ENCODE results near the gene KCNK2.

Gene KCNK2

DNA sequence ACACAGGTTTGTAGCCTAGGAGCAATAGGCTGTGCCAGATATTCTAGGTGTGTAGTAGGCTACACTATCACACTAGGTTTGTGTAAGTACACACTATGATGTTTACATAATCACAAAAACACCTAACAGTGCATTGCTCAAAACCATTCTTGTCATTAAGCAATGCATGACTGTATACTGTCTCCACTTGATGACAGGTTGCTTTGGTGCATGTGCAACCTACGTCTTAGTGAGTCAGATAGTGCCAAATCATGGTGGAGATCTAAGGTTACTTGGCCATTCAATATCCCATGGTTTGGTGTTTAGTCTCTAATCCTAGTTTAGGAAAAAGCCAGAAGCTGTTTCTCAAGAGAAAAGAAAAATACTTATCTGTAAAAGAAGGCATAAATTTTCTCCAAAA lies 181.1 kb downstream of the KCNK2 start:
- no peak for DNase-seq

GRCh38 chr1:215264649-215265048 lies 182.1 kb downstream of the KCNK2 start:
- no peak for DNase-seq

GRCh38 chr1:215267495-215267894 lies 185.0 kb downstream of the KCNK2 start:
- DNase-seq, result no peak

- no peak for DNase-seq
Observed at GRCh38 chr1:215269955-215270354, 187.4 kb downstream of the KCNK2 start.

- DNase-seq, result no peak
Observed at GRCh38 chr1:215273838-215274516, 191.4 kb downstream of the KCNK2 start.

DNA sequence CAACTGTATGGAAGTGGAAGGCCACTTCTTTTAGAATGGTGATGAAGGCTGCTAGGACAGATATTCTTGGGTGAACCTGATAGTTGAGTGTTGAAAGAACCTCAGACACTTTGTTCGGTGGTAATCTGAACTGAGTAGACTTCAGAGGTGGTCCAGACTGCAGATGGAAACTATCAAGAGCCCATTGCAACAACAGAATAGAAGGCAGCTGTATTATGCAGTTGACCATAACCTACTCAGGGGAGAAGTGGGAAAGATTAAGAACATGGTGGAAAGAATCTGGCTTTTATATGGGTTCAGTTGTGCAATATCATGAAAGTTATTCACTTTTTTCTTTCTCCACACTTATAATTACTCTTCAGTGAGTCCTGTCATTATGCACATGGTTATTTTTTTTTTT lies 194.0 kb downstream of the KCNK2 start:
- DNase-seq, result no peak

DNA sequence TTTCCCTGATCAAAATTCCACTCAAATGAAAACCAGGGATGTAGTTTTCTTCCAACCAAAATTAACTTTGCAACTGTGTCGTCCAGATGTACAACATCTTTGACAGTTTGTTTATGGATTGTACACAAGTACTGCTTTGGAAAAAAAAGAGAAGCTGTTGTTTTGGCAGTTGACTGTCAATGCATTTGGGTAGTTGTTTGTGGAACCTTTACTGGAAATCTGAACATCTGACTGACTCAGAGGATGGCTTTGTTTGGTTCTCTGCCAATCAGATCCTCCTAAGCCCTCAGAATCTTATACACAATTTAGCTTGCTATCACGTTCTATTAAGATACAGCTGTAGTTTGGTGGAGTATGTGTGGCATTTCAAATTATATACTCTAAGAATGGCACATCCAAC lies 195.0 kb downstream of the KCNK2 start:
- DNase-seq, result no peak

- no peak for DNase-seq
Observed at GRCh38 chr1:215279682-215280081, 197.1 kb downstream of the KCNK2 start.

DNA sequence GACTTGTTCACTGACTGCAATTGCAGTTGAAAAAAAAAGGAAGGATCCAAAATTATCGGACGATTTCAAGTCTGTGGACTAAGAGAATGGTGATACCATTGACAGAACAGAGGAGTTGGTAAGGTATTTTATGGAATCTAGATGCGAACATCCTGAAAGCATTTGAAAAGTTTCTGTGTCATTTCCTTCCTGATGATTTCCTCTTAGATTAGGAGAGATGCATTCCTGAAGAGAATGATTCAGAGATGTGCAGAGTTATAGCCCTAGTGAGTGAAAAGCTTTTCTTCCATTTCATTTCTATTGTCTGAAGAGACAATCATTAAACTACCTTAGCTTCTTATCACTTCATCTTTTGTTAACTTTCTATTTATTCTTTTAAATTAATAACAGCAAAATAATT lies 200.0 kb downstream of the KCNK2 start:
- DNase-seq, result no peak

- no peak for DNase-seq
Observed at GRCh38 chr1:215285013-215285800, 202.7 kb downstream of the KCNK2 start.

Measured in NCI-H2029 treated with DMSO at 0.1 percent for 48 hours (cell line).